ENCODE results near the gene NF1. TPM values are rescaled to one million over a fixed set of nuclear protein-coding genes. Genes with fewer than 3 reads are reported as not detected.
"Not testable (repeated sequence)": the region's sequence is repeated elsewhere in the genome, so short reads cannot be mapped to it uniquely, and the experiment has no call there.

Gene NF1
- total RNA-seq, 1 donor from 2014 or later = 38.9 TPM

DNA sequence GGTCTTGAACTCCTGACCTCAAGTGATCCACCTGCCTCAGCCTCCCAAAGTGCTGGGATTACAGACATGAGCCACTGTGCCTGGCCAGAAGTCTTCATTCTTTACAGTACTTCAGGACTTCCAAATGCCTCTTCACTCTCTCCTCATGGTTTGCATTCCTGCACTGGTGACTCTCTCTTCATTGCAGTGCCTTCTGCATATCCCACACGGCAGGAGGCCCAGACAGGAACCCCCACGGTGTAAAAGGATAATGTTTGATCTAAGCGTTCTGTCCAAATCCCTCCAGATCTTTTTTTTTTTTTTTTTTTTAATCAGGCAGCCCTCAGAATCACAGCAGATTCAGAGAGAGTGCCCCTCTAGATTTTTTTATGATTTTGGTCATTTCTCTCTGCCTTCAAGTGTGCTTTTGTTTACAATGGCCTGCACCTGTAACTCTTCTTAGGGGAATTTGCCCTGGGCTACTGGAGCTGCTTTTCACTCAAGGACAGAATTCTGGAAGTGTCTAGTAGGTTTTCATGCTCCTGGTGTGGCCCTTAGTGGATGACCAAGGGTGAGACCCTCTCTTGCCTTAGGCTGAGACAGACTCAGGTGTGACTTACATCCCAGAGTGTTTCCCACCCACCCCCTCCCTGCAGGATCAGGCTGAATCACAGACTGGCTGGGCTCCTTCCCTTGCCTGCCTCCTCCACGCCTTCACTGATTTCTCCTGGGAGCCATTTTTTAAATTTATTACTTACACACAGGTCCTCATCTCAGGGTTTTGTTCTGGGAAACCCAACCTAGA, 19.8 kb upstream of the NF1 start:
- intact Hi-C loops (cut with DNase I) = no loop called here
- DNase-seq = no peak
- ATAC-seq (ENCODE audit: poor library complexity) = no peak

DNA sequence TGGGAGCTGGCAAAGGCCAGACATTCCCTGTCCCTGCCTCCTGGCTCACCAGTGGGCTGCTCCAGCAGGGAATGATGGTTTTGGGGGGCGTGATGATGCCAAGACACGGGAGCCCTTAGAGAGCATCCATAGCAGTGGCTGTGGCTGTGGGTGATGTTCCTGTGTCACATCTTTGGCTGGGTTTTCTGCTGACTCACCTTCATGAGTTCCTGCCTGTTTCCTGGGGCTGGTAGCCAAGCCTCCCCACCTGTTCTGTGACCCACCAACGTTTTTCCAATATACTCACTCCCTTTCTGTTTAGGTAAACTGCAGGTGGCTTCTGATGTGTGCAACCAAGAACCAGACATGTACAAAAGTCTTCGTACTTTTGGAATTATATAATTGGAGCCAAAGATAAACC, 16.5 kb upstream of the NF1 start:
- intact Hi-C loops (cut with DNase I) = no loop called here
- DNase-seq (no peak), ATAC-seq (ENCODE audit: poor library complexity) (no peak)

DNA sequence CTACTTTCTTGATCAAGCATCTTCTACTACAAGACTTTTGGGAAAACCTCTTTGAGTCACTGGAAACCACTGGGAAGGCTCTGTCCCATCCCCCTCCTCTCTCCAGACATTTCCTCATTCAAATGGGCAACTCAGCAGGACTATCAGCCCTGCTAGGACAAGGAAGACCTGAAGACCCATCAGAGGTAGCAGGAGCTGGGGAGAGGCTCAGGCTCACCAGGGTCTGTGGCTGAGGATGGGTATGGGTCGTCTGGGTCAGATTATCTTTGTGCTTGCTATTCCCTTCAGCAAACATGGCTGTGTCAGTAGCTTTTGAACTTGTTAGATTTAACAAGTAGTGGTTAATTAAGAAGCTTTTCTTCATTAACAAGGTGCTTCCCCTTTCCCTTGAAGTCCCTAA, 15.0 kb upstream of the NF1 start:
- ATAC-seq (ENCODE audit: poor library complexity) = no peak
- DNase-seq = no peak
- intact Hi-C loops (cut with DNase I) = no loop called here

GRCh38 chr17:31085563-31085962, 9.2 kb upstream of the NF1 start:
- intact Hi-C loops (cut with DNase I) = no loop called here
- ATAC-seq (ENCODE audit: poor library complexity) (no peak), DNase-seq (no peak)

GRCh38 chr17:31089471-31089870, 5.3 kb upstream of the NF1 start:
- no peak for DNase-seq
- ATAC-seq (ENCODE audit: poor library complexity) = no peak
- intact Hi-C loops (cut with DNase I) = no loop called here

DNA sequence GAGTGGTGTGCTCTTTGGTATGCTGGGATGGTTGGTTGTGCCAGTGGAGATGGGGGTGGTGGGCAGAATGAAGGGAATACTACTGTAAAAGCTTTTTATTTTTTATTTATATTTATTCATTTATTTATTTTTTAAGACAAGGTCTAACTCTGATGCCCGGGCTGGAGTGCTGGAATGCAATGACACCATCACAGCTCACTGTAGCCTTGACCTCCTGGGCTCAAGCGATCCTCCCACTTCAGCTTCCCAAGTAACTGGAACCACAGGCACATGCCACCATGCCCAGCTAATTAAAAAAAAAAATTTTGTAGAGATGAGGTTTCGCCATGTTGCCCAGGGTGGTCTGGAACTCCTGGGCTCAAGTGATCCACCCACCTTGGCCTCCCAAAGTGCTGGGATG, 4.1 kb upstream of the NF1 start:
- intact Hi-C loops (cut with DNase I); ATAC-seq (ENCODE audit: poor library complexity); DNase-seq: not testable (repeated sequence)

- DNase-seq = no peak
- intact Hi-C loops (cut with DNase I) = no loop called here
- no peak for ATAC-seq (ENCODE audit: poor library complexity)
These were observed 2.2 kb upstream of the NF1 start for GRCh38 chr17:31092475-31093064.

DNA sequence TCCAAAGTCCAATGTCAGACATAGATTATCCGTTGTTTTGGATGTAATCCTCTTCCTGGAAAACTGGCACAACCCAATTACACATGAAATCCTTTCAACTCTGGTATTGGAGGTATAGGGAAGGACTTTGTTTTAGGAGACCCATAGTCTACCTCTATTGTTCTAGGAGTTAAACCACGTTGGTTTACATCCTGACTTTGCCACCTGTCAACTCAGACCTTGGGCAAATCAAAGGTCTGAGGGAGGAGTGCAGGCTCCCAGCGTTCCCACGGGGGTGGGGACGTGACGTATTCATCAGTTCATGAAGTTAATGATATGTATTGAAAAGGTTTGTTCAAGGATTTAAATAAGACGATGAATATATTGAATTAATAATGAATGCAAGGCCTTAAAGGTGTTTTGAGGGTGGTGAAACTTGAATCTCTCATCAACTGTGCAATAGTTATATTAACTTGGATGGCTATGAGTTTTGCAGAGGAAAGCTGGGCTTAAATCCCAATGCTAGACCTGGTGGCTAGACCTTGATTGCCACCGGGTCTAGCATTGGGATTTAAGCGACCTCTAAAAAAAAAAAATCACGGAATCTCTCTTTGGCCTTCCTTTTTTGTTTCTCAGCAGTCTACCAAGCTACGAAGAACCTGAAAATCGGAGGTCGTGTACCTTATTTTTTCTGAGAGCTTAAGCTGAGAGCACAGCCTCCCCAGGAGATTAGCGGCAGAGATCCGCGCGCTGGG, 744 bp upstream of the NF1 start:
- intact Hi-C loops (cut with DNase I) = no loop called here
- no peak for DNase-seq
- no peak for ATAC-seq (ENCODE audit: poor library complexity)

DNA sequence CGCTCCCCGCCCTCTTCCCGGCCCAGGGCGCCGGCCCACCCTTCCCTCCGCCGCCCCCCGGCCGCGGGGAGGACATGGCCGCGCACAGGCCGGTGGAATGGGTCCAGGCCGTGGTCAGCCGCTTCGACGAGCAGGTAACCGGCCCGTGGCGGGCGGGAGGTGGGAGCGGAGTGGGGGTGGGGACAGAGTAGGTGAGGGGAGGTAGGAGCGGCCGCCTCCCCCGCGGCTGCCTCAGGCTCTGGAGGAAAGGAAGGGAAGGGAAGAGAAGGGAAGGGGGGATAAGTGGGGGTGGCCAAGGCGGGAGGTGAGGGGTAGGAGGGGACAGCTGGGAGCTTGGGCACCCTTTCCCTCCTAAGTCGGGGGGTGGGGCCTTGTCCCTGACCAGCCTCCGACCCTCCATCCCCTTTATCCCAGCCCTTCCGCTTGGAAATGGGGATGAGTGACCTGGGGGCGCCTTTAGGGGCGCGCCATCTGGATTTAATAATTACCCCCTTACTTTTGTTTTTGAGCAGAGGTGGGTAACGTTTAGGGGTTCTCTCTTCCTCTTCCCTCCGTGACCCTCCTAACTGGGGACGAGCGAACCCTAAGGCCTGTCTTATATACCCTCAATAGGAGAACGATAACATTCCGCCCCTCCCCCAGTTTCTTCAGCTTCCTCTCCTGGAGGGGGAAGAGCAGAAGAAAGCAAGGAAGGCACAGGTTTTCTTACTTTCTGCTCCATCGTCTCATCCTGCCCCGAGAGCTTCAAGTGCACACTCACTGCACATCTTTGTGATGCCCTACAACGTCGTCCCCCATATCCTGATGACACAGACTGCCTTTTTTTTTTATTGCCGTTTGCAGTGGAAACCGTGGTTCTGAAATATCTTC, 694 bp downstream of the NF1 start:
- DNase-seq (peak; percentile 66), ATAC-seq (ENCODE audit: poor library complexity) (peak; percentile 43)
- intact Hi-C loops (cut with DNase I) = no loop called here

GRCh38 chr17:31096106-31096436, 1.3 kb downstream of the NF1 start:
- ATAC-seq (ENCODE audit: poor library complexity) (no peak), DNase-seq (no peak)
- intact Hi-C loops (cut with DNase I) = no loop called here

DNA sequence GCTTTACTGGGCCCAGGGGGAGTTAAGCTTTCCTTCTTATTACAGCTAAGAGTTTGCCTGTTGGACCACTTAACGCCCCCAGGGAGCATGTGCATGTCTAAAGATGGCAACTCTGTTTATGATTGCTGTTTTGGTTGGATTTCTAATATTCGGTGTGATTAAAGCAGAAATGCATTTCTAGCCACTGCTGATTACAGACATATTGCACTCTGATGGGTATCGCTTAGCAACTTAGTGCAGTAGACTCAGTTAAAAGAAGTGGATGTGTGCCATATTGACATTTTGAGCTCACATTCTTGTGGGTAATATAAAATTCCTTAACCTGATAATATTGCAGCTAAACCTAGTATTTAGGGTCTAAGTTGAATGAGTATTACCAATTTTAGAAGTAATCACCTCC, 4.2 kb downstream of the NF1 start:
- intact Hi-C loops (cut with DNase I) = no loop called here
- DNase-seq = no peak

DNA sequence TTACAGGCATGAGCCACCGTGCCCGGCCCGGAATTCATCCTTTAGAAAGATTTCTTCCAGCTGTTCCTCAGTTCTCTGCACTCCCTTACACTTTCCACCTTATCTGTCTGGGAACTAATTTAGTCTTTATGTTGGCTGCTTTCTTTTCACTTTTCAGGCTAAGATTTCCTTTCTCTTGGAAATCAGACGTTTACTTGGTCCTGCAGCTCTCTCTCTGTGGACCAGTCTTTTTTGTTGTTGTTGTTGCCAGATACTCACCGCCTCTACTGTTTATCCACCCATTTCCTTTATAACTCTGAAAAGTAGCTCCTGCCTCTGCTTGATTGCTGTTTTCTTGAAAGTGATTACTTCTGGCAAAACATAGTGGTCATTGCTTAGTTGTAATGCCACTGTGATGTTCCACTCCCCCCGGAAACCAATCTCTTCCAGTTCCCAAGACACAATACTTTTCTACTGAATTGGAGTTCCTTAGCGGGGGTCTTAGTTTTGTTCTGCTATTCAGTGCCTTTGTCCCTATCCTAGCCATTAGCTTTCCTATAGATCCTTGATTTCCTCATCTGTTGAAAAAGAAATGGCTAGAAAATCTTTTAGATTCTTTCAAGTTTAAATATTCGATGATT, 6.2 kb downstream of the NF1 start:
- intact Hi-C loops (cut with DNase I) = no loop called here
- peak; percentile 10 for ATAC-seq (ENCODE audit: poor library complexity)
- DNase-seq = no peak

More for the DNA sequence above, 4.2 kb downstream of the NF1 start:
- no peak for ATAC-seq (ENCODE audit: poor library complexity)

GRCh38 chr17:31101943-31102342, 7.2 kb downstream of the NF1 start:
- DNase-seq (no peak), ATAC-seq (ENCODE audit: poor library complexity) (no peak)
- intact Hi-C loops (cut with DNase I) = no loop called here

- intact Hi-C loops (cut with DNase I) = no loop called here
- no peak for ATAC-seq (ENCODE audit: poor library complexity)
- no peak for DNase-seq
These were observed 11.2 kb downstream of the NF1 start for GRCh38 chr17:31105991-31106390.

- no peak for DNase-seq
- ATAC-seq (ENCODE audit: poor library complexity) = no peak
- intact Hi-C loops (cut with DNase I) = no loop called here
These were observed 16.4 kb downstream of the NF1 start for GRCh38 chr17:31111183-31111582.

- no peak for DNase-seq
- no peak for ATAC-seq (ENCODE audit: poor library complexity)
These were observed 17.4 kb downstream of the NF1 start for GRCh38 chr17:31112001-31112661.

DNA sequence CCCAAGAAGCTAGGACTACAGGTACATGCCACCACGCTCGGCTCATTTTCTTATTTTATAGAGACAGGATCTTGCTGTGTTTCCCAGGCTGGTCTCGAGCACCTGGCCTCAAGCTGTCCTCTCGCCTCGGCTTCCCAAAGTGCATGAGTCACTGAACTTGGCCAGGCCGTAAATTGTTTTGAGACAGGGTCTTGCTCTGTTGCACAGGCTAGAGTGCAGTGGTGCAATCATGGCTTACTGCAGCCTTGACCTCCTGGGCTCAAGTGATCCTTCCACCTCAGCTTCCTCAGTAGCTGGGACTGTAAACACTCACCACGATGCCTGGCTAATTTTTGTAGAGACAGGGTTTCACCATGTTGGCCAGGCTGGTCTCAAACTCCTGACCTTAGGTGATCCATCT, 18.6 kb downstream of the NF1 start:
- intact Hi-C loops (cut with DNase I); ATAC-seq (ENCODE audit: poor library complexity); DNase-seq: not testable (repeated sequence)

More at GRCh38 chr17:31112001-31112661, 17.4 kb downstream of the NF1 start:
- intact Hi-C loops (cut with DNase I) = no loop called here

- no peak for ATAC-seq (ENCODE audit: poor library complexity)
- no peak for DNase-seq
- intact Hi-C loops (cut with DNase I) = no loop called here
These were observed 19.2 kb downstream of the NF1 start for GRCh38 chr17:31113939-31114338.
